HEK293 (cell line): ENCODE results near the gene ANKRD30A.

Source experiments
- CTCF ChIP-seq: fragments of 450-650 bp; formaldehyde crosslinking; IDR thresholded peaks from 2 replicates; pipeline ENCODE4 v1.5.1; 2016; ENCODE audit warnings: missing biosample characterization, missing genetic modification characterization
- ZNF223 ChIP-seq: fragments of 450-650 bp; formaldehyde crosslinking; IDR thresholded peaks from 2 replicates; pipeline ENCODE4 v1.5.1; 2016; ENCODE audit warnings: missing biosample characterization, missing genetic modification characterization
- TF ChIP-seq, protein P1 (sequence below): fragments of 450-650 bp; formaldehyde crosslinking; IDR thresholded peaks from 2 replicates; pipeline ENCODE4 v1.5.1; 2016; ENCODE audit warnings: missing biosample characterization, missing genetic modification characterization
- TF ChIP-seq, protein P2 (sequence below): fragments of 450-650 bp; formaldehyde crosslinking; IDR thresholded peaks from 2 replicates; pipeline ENCODE4 v1.5.1; 2016; ENCODE audit warnings: missing biosample characterization, missing genetic modification characterization, low read depth

DNA sequence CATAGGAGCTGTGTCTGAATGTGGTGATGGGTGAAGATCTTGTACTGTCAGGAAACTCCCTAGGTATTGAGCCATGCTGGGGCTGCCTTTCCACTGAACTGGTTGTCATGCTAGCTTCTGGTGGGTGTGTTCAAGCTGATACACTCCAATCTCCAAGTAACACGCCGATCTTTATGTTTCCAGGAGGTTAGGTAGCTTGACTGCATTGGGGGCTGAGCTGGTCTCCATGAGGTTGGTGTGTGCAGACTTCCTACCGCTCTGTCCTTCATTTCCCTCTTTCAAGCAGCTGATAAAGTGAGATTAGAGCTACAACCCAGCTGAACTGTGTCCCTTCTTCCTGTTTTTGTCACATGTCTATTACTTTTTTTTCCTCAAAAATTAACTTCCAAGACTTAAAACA, 265.5 kb downstream of the ANKRD30A start:
- TF ChIP-seq, protein P1, sequence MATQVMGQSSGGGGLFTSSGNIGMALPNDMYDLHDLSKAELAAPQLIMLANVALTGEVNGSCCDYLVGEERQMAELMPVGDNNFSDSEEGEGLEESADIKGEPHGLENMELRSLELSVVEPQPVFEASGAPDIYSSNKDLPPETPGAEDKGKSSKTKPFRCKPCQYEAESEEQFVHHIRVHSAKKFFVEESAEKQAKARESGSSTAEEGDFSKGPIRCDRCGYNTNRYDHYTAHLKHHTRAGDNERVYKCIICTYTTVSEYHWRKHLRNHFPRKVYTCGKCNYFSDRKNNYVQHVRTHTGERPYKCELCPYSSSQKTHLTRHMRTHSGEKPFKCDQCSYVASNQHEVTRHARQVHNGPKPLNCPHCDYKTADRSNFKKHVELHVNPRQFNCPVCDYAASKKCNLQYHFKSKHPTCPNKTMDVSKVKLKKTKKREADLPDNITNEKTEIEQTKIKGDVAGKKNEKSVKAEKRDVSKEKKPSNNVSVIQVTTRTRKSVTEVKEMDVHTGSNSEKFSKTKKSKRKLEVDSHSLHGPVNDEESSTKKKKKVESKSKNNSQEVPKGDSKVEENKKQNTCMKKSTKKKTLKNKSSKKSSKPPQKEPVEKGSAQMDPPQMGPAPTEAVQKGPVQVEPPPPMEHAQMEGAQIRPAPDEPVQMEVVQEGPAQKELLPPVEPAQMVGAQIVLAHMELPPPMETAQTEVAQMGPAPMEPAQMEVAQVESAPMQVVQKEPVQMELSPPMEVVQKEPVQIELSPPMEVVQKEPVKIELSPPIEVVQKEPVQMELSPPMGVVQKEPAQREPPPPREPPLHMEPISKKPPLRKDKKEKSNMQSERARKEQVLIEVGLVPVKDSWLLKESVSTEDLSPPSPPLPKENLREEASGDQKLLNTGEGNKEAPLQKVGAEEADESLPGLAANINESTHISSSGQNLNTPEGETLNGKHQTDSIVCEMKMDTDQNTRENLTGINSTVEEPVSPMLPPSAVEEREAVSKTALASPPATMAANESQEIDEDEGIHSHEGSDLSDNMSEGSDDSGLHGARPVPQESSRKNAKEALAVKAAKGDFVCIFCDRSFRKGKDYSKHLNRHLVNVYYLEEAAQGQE (tag by site-specific recombination): no peak
- no peak for TF ChIP-seq ZNF223
- TF ChIP-seq CTCF (tag by site-specific recombination): no peak
- TF ChIP-seq, protein P2, sequence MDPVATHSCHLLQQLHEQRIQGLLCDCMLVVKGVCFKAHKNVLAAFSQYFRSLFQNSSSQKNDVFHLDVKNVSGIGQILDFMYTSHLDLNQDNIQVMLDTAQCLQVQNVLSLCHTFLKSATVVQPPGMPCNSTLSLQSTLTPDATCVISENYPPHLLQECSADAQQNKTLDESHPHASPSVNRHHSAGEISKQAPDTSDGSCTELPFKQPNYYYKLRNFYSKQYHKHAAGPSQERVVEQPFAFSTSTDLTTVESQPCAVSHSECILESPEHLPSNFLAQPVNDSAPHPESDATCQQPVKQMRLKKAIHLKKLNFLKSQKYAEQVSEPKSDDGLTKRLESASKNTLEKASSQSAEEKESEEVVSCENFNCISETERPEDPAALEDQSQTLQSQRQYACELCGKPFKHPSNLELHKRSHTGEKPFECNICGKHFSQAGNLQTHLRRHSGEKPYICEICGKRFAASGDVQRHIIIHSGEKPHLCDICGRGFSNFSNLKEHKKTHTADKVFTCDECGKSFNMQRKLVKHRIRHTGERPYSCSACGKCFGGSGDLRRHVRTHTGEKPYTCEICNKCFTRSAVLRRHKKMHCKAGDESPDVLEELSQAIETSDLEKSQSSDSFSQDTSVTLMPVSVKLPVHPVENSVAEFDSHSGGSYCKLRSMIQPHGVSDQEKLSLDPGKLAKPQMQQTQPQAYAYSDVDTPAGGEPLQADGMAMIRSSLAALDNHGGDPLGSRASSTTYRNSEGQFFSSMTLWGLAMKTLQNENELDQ (tag by site-specific recombination): no peak
